Ecto neural progenitor cell (in vitro differentiated cells): Measurements from ENCODE around the gene OR9K2.
"Not testable (repeated sequence)": the region's sequence is repeated elsewhere in the genome, so short reads cannot be mapped to it uniquely, and the experiment has no call there.

Source experiments
- DNase-seq: peaks from one replicate; pipeline ENCODE4 v3.0.0-alpha.2; 2018; ENCODE audit warnings: low spot score

Gene OR9K2, protein sequence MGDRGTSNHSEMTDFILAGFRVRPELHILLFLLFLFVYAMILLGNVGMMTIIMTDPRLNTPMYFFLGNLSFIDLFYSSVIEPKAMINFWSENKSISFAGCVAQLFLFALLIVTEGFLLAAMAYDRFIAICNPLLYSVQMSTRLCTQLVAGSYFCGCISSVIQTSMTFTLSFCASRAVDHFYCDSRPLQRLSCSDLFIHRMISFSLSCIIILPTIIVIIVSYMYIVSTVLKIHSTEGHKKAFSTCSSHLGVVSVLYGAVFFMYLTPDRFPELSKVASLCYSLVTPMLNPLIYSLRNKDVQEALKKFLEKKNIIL

DNA sequence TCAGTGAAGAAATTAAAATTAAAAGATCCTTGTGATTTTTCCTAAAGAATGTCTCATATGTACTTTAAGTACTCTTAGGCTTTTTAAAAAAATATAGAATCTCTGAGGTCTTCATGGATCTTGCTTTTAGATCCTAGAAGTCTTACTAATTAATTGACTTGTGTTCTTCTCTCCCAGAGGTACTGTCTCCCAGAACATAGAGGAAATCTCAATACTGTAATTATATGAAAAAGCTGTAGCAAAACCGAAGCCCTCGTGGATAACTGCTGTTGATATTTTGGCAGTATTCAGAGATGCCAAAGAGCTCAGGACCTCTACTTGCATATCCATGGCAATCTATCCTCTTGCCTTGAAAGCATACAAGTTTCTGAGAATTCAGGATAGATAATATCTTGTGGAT is at the start of gene OR9K2:
OR9K2 (plus strand) TSS at position 301 of the 400 bp plus-strand sequence. CDS start 3,429 bp downstream, outside the sequence.
- DNase-seq, result no peak

DNA sequence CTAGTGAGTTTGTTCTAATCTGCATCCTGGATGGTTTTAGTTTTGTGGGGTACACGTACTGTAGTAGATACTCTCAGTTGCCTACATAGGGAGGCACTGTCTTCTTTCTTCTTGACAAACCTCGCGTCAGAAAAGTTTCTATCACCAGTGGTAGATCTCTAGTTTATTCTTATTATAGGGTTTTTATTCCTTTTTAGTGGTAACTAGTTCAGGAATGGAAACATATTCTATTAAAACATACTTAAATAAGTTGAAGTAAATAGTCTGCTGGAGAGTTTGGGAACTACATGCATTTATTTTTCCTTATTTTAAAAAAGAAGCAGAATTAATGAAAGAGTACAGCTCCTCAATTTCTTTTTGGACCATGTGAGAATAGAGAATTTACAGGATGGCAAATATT is 33.6 kb upstream of the OR9K2 start:
- no peak for DNase-seq

DNA sequence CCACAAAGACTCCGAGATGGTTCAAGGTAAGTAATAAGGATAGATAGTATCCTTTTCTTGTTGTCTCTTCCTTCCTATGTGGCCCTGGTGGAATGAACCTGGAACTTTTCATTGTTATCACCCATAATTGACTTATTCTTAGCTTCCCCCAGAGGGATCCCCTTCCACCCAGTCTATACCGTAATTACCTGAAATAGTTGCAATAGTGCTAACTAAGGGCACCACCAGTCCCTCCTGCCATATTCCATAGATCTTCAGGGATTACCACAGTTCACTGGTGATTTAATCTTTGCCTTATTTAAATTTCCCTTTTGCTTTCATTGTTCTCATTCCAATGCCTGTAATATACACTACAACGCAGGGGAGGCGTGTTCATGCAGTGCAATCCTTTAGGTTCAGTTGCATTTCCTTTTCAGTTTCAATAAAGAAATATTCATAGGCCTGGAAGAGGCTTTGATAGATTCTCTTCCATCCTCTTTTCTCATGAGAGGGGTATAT is 13.8 kb upstream of the OR9K2 start:
- DNase-seq, result no peak

DNA sequence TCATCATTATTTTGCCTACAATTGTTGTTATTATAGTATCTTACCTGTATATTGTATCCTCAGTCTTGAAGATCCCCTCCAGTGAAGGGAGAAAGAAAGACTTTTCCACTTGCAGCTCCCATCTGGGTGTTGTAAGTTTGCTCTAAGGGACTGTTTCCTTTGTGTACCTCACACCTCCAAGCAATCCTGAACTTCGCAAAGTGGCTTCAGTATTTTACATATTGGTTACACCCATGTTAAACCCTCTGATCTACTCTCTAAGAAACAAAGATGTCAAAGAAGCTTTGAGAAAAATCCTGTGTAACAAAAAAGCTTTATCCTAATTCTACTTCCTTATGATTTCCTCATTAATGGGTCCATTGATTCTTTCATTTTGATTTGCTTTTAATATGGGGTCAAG is 10.1 kb upstream of the OR9K2 start:
- no peak for DNase-seq

DNA sequence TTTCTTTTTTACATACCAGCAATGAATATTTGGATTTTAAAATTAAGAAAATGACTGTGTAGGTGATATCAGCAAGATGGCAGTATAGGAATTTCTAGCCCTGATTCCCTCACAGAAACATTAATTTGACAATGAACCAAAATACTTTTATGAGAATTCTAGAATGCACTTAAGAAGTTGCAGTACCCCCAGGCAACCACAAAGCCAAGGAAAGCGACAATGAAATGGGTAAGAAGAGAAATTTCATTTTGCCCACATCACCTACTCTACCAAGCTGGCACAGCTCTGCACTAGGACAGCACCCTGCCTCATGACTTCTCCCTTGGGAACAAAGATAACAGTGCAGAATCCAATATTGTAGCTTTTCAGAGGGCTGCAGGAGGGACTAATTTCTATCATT is 6.6 kb downstream of the OR9K2 start:
- no peak for DNase-seq

DNA sequence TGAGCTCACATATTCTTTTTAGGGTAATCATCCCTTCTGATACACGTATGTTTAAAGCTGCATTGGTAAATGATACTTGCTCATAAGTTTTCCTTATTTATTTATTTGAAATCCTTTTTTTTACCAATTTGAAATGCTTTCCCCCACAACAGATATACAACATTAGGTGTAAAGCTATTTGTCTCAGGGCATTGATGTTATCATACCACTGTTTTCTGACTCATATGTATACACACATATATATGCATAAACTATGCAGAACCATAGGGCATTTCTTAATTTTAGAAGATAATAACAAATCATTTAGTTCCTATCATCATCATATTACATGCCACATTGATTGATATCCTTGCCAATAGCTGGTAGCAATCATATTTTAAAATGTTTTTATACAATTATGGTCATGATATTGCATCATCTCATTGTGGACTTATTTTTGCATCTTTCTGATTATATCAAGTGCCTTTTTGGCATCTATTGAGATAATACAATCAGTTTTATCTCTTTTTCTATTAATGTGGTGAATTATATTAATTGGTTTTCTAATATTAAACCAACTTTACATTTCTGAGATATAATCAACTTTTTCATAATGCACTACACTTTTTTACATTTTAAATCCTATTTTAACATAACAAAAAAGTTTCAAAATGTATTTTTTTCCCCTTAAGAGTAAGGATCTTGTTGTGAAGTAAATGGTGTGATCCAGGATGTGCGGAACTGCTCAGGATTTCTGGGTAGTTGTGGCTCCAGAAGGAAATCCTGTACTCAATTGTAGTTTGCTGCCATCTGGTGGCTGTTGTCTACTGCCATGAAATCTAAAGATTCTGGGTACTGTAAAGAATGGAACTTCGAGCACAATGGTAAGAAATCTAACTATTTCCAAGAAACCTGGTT is 16.7 kb downstream of the OR9K2 start:
- DNase-seq, result peak; percentile 52

DNA sequence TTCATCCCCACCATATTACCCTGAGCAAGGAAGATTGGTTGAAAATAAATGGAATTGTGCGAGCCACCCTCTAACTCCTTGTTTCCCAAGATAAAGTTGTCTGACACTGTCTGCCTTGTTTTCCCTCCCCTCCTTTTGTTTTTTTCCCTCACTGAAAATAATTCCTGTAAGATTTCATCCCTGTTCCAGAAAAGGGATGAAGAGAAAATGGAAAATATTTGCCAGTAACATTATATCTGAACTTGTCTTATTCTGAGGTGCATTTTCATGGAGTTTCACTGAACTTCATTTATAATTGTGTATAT is 17.3 kb downstream of the OR9K2 start:
- DNase-seq, result no peak

DNA sequence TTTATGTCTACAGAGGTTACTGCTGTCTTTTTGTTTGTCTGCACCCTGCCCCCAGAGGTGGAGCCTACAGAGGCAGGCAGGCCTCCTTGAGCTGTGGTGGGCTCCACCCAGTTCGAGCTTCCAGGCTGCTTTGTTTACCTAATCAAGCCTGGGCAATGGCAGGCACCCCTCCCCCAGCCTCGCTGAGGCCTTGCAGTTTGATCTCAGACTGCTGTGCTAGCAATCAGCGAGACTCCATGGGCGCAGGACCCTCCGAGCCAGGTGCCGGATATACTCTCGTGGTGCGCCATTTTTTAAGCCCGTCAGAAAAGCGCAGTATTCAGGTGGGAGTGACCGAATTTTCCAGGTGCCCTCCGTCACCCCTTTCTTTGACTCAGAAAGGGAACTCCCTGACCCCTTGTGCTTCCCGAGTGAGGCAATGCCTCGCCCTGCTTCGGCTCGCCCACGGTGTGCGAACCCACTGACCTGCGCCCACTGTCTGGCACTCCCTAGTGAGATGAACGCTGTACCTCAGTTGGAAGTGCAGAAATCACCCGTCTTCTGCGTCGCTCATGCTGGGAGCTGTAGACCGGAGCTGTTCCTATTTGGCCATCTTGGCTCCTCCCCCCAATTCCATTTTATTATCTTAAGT is 40.9 kb downstream of the OR9K2 start:
- DNase-seq, result not testable (repeated sequence)

DNA sequence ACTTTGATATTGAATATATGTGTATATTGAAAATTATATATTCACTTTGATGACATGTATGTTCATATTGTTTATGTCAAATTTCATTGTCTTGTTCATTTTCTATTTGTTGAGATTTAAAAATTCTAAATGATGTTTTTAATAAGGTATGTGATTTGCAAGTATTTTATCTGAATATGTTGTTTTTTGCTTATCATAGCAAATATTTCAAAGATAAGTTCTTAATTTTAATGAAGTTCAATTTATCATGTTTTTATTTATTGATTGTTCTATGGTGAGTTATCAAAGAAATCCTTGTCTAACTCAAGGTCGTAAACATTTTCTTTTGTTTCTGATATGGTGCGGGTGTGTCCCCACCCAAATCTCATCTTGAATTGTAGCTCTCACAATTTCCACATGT is 45.2 kb downstream of the OR9K2 start:
- no peak for DNase-seq

DNA sequence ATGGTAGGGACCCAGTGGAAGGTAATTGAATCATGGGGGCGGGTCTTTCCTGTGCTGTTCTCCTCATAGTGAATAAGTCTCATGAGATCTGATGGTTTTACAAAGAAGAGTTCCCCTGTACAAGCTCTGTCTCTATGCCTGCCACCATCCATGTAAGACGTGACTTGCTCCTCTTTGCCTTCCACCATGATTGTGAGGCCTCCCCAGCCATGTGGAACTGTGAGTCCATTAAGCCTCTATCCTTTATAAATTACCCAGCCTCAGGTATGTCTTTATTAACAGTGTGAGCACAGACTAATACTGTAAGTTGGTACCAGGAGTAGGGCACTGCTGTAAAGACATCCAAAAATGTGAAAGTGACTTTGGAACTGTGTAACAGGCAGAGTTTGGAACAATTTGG is 45.6 kb downstream of the OR9K2 start:
- not testable (repeated sequence) for DNase-seq

DNA sequence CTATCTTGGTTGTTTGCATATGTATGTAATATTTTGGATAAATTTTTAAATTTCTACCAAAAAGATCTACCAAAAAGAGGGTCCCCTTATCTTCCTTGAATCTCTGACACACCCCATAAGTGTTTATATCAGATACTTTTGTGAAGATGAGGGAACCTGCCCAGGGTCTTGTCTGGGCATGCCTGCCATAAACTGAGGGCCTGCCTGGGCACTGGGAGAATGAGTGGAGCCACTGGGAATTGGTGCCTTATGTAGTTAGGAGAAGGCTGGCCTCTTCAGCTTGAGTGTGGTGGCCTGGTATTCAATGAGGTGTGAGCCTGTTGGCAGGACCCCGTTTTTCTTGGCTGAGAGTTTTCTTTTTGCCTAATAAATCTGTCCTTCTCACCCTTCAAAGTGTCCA is 46.5 kb downstream of the OR9K2 start:
- no peak for DNase-seq

DNA sequence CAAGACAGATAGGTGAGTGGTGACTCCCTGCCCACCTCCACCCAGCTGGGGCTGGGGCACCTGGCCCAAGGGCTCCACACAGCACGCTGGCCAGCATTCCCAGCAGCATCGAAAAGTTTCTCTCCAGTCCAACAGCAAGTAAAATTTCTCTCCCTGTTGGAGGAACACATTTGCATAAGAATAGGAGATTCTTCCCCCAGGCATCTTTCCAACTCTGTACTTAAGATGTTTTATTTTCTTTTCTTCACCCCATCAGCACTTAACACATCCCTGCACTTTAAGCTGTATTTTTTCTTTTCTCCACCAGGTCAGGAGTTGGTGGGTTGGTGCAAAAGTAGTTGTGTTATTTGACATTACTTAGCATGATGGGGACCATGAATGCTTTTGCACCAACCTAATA is 47.2 kb downstream of the OR9K2 start:
- DNase-seq, result no peak
